GM19438 (cell line): ENCODE results near the gene METTL24.
"Not testable (repeated sequence)": the region's sequence is repeated elsewhere in the genome, so short reads cannot be mapped to it uniquely, and the experiment has no call there.

Experiments
- ATAC-seq: cut with Tn5 transposase; IDR thresholded peaks from one replicate; pipeline ENCODE4 v1.9.1; 2021; ENCODE audit warnings: low read depth; ENCODE audit not compliant: unreplicated experiment

Gene METTL24

DNA sequence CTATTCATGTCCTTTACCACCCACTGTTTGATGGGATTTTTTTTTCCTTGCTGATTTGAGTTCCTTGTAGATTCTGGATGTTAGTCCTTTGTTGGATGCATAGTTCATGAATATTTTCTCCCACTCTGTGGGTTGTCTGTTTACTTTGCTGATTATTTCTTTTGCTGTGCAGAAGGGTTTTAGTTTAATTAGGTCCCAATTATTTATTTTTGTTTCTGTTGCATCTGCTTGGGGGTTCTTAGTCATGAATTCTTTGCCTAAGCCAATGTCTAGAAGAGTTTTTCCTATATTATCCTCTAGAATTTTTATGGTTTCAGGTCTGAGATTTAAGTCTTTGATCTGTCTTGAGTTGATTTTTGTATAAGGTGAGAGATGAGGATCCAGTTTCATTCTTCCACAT, 85.4 kb downstream of the METTL24 start:
- not testable (repeated sequence) for ATAC-seq

GRCh38 chr6:110271732-110272022, 86.5 kb downstream of the METTL24 start:
- no peak for ATAC-seq

- no peak for ATAC-seq
Measured at GRCh38 chr6:110270165-110270564, 88.0 kb downstream of the METTL24 start.

DNA sequence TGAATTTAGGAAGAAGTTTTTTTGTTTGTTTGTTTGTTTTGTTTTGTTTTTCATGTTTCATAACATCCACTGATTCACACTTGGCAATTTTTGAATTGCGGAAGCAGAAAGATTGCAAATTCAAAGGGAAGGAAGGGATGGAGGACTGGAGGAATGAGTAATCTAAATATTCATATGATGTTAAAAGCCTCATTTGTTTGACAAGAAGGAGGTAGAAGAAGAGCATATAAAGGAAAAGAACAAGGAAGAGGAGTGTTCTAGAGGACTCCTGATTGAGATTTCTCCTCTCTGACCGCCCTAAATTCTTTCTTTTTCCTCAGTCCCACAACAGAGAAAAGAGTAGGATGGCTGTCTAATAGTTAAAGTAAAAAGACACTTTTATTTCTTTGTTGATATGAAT, 88.5 kb downstream of the METTL24 start:
- no peak for ATAC-seq

DNA sequence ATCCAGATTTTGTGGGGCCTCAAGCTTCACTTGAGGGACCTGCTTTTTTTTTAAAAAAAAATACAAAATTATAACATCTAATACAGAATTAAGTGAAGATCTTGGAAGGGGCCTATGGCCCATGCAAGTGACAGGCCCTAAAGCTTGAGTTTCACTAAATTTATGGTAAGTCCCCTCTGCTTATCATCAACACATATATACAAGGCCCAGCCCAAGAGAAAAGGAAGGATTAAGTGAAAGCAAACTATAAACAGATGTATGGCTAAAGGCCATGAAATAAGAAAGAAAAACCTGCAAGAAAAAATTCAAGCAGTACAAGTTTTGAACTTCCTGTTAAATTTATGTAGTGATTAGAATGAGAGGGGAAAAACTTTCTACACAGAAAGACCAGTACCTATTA, 91.2 kb downstream of the METTL24 start:
- no peak for ATAC-seq

- ATAC-seq, result no peak
Measured at GRCh38 chr6:110265273-110265672, 92.9 kb downstream of the METTL24 start.

DNA sequence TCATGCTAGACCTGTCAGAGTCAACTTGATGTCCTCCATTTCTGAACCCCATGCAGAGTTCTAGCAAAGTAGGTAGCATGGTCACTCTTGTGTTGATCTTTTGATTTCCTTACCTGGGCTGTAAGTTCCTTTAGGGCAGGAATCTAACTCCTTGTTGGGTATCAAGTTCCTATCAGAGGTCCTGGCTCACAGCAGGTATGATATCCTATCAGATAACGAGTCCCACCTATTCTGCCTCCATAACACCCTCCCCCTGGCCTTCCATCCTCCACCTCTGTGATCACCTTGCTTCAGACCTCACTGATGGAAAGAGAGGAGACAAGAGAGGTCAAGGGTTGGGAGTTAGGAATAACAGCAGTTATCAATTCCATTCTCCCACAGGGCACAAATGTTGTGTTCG, 101.8 kb downstream of the METTL24 start:
- ATAC-seq, result no peak

DNA sequence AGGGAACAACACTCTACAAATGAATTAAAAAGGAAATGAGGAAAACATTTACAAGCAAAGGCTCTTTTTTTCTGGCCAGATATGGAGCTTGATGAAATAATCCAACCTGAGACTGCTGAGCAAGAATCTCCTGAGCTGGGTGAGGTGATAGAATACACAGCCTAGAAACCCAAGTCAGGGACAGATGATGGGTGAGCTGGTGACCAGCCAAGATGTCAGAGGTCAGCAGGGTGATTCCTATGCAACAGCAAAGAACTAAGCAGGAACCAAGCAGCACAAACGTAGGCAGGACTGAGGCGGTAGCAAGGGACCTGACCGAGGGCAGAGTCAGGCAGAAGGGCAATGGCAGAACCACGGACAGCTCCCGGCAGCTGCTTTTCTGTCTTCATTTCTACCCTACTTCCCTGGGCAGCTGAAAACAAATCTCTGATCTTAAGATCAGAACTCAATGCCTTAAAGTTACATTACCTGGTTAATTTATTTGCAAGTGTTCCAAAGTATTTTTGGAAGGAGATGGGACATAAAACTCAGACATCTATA, 102.9 kb downstream of the METTL24 start:
- ATAC-seq, result no peak

DNA sequence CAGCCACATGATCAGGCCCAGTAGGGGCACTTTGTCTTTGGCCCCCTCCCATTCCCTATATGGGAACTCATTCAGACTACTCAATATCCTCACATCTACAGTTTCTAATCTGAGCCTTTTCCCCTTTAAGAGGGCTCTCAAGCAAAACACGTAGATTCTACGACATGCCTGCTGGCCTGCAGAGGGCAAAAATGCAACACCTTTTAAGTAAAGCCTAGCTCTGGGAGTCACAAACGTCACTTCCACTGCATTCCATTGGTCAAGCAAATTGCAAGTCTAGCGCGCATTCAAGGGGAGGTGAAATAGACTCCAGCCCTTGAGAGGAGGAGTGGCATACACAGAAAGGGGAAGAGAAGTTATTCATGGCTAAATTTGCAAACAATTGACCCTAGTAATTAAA, 107.3 kb downstream of the METTL24 start:
- no peak for ATAC-seq

- ATAC-seq, result no peak
Measured at GRCh38 chr6:110250058-110250457, 108.1 kb downstream of the METTL24 start.

DNA sequence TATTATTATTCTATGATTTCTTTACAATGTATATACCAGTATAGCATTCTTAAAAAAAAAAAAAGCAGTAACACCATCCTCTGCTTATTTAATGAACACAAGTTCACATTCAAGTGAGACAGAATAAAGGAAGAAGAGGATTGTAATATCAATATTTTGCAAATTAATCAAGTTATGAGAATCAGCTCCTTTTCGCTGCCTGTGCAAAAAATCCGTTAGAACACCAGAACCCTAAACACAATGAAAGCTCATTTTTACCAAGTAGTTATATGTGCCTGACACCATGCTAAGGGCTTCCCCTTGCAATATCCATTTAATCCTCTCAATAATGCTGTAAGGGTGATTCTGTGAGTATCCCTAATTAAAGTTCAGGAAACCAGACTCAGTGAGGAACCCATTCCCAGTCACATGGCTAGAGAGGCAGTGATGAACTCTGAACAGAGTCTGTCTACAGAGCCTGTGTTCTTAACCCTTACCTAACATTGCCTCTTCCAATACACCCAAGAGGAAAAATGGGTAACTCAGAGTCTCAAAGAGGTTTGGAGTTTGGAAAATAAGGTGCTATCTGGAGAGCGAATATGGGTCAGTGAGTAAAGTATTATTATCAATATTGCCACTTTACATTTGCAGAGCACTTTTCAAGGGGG, 111.1 kb downstream of the METTL24 start:
- ATAC-seq, result no peak

DNA sequence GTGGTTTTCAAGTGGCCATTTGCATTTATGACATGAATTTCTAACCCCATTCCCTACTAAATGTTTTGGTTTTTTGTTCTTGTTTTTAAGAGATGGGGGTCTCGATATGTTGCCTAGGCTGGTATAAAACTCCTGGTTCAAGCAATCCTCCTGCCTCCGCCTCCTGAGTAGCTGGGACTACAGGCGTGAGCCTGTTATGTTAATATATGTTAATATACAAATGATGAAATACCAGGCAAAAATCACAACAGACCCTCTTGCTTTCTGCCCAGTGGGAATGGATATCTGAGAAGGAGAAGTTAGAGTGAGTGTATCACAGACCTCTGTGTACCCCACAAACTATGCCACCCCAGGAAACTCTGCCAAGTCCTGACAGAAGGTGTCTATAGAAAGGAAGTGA, 111.8 kb downstream of the METTL24 start:
- ATAC-seq, result no peak

DNA sequence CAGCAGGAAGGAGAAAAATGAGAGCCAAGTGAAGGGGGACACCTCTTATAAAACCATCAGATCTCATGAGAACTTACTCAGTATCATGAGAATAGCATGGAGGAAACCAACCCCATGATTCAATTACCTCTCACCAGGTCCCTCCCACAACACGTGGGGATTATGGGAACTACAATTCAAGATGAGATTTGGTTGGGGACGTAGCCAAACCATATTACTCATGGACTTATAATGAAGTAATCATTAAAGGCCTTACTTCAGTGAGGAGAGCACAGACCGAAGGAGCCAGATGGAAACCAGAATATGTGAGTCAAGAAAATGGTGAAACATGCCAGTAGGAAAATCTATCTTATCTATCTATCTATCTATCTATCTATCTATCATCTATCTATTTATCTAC, 113.5 kb downstream of the METTL24 start:
- not testable (repeated sequence) for ATAC-seq

GRCh38 chr6:110239526-110240274, 118.4 kb downstream of the METTL24 start:
- no peak for ATAC-seq

GRCh38 chr6:110236007-110236406, 122.1 kb downstream of the METTL24 start:
- not testable (repeated sequence) for ATAC-seq

GRCh38 chr6:110233770-110234374, 124.3 kb downstream of the METTL24 start:
- no peak for ATAC-seq

DNA sequence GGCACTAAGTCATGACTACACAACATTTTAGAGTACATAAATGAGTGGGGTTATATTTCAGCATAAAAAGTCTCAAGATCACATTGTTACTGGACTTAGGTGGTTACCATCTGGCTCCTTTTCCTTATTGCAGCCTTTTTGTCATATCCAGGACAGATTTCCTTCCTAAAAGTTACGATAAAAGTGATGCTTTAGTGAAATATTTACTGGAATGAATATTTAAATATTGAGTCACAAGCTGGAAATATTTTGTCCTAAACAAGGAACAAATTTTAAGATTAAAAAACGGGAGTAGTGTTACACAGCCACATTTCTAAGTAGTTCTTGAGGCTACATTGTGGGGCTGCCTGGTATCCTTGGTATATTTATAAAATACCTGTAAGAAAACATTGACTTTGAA, 125.7 kb downstream of the METTL24 start:
- ATAC-seq, result no peak

- no peak for ATAC-seq
Measured at GRCh38 chr6:110226261-110226660, 131.9 kb downstream of the METTL24 start.

GRCh38 chr6:110221738-110222137, 136.4 kb downstream of the METTL24 start:
- ATAC-seq, result no peak

GRCh38 chr6:110217266-110217665, 140.9 kb downstream of the METTL24 start:
- ATAC-seq, result no peak

GRCh38 chr6:110216140-110216539, 142.0 kb downstream of the METTL24 start:
- ATAC-seq, result no peak

DNA sequence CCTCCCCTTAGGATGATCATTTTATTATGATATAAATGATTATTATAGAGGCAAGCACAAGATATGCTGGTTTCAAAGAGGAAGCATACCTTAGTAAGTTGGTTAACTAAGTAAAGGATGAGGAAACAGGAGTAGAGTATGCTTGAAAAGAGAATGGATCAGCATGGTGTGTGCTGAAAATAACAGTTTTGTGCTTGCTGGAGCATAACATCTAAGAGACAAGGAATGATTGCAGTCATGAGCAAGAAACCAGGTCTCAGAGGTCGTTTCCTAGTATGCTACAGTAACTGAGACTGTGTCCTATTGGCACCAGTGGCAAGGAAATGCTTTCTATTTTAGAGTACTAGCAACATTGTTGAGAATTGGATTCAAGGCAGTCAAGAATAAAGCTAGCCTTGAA, 143.8 kb downstream of the METTL24 start:
- ATAC-seq, result no peak
